Kidney (tissue), 14 donors: Measurements from ENCODE around the gene OCIAD2. TPM values are rescaled to one million over a fixed set of nuclear protein-coding genes. Genes with fewer than 3 reads are reported as not detected.
A peak's percentile ranks its signal among the peaks of the same experiment; 100 is the strongest.
"Not testable (repeated sequence)": the region's sequence is repeated elsewhere in the genome, so short reads cannot be mapped to it uniquely, and the experiment has no call there.

Experiments
- DNase-seq, 5 donors: peaks; one replicate each; pipeline ENCODE4 v3.0.0-alpha.2; 2013 to 2020
- FAIRE-seq: peaks from 2 replicates; lab custom pipeline; 2012; peaks lifted over from hg19 to GRCh38; lab: Jason Lieb, UNC
- H3K27ac ChIP-seq, 2 donors: one replicate each; pipeline ENCODE4 v1.7.0; 2013; ENCODE audit warnings: low read depth in 2 of 2, low read length in 2 of 2, inconsistent platforms in 1 of 2
- H3K27me3 ChIP-seq: one replicate; pipeline ENCODE4 v1.7.1; 2013; ENCODE audit warnings: low read length, inconsistent platforms; ENCODE audit not compliant: control insufficient read depth, insufficient read depth
- H3K36me3 ChIP-seq, 3 donors: one replicate each; pipeline versions ENCODE4 v1.7.0 to v1.7.1; 2013; ENCODE audit warnings: low read length in 3 of 3, control low read depth in 1 of 3, inconsistent platforms in 1 of 3; ENCODE audit not compliant: insufficient read depth in 3 of 3, control insufficient read depth in 2 of 3
- H3K4me1 ChIP-seq, 3 donors: one replicate each; pipeline versions ENCODE4 v1.7.0 to v1.7.1; 2013; ENCODE audit warnings: low read length in 3 of 3, inconsistent platforms in 1 of 3, low read depth in 1 of 3; ENCODE audit not compliant: control insufficient read depth in 2 of 3, insufficient read depth in 2 of 3
- H3K4me3 ChIP-seq, 3 donors: one replicate each; pipeline versions ENCODE4 v1.7.0 to v1.8.1; 2013; ENCODE audit warnings: low read length in 3 of 3, control low read depth in 1 of 3, inconsistent platforms in 1 of 3
- H3K9ac ChIP-seq, 3 donors: one replicate each; pipeline versions ENCODE4 v1.7.0 to v1.7.1; 2013; ENCODE audit warnings: low read length in 3 of 3, control low read depth in 1 of 3, inconsistent platforms in 1 of 3
- H3K9me3 ChIP-seq, 3 donors: one replicate each; pipeline versions ENCODE4 v1.7.0 to v1.7.1; 2013; ENCODE audit warnings: low read length in 3 of 3, control low read depth in 1 of 3, inconsistent platforms in 1 of 3; ENCODE audit not compliant: control insufficient read depth in 2 of 3, insufficient read depth in 1 of 3
- CTCF ChIP-seq: IDR thresholded peaks from 3 replicates; pipeline ENCODE4 v1.5.1; 2012; ENCODE audit warnings: mild to moderate bottlenecking, moderate library complexity, borderline replicate concordance; ENCODE audit not compliant: insufficient read depth; ENCODE audit errors: extremely low read depth
- intact Hi-C: fragments of 100-400 bp; cut with DNase I; formaldehyde crosslinking; loops from one replicate; pipeline ENCODE4 v1.11.1; 2022
- polyA plus RNA-seq: library from polyadenylated mRNA; stranded (reverse); fragments of 350-450 nt; fragmentation: Illumina TruSeq; extraction: RNeasy Lipid Tissue Mini Kit (QIAGEN cat#74804); gene quantifications from one replicate; pipeline ENCODE4 v1.2.3, GENCODE V29; 2014; ENCODE audit warnings: low read depth, low replicate concordance; ENCODE audit not compliant: insufficient read depth
- total RNA-seq: library from RNA; stranded (reverse); fragmentation: NEBNext Ultra II Directional; extraction: Animal tissue kit (Norgen Biotek cat#: 25700); gene quantifications from one replicate; pipeline ENCODE4 v1.2.1, GENCODE V29; 2021
- donor health status: control.
- donor health status: control.
- donor health status: control.
- donor health status: control.
- donor health status: control.
- donor health status: DM: yes; HTN: yes; CAD: no.
- donor health status: Normal renal cell carcinoma (clear cell type).

The OCIAD2 gene
- total and polyA plus RNA-seq, 2 donors from 2014 or later: 76.3 to 277 TPM

GRCh38 chr4:48879561-48880442, 26.8 kb downstream of the OCIAD2 start:
- Histone ChIP-seq H3K9ac (no peak overlapping the region), H3K27ac (no peak overlapping the region), H3K4me1 (no peaks in the 10 kb centered on the region), H3K36me3 (no peaks in the 10 kb centered on the region), H3K27me3 (no peaks in the 10 kb centered on the region), H3K9me3 (no peaks in the 10 kb centered on the region), H3K4me3 (no peak overlapping the region)
- intact Hi-C loops: no loop called here
- no peak for TF ChIP-seq CTCF
- FAIRE-seq: no peak
- no peak for DNase-seq

GRCh38 chr4:48877827-48878535, 28.6 kb downstream of the OCIAD2 start:
- FAIRE-seq: no peak
- Histone ChIP-seq H3K4me3 (no peak overlapping the region), H3K9me3 (no peaks in the 10 kb centered on the region), H3K27ac (no peak overlapping the region), H3K27me3 (no peaks in the 10 kb centered on the region), H3K9ac (no peak overlapping the region), H3K4me1 (no peaks in the 10 kb centered on the region), H3K36me3 (no peaks in the 10 kb centered on the region)
- peak in 1 of 5 donors; percentile 5 for DNase-seq
- intact Hi-C loops: no loop called here
- no peak for TF ChIP-seq CTCF

GRCh38 chr4:48864696-48865095, 41.9 kb downstream of the OCIAD2 start:
- DNase-seq, H3K9ac ChIP-seq, H3K9me3 ChIP-seq, intact Hi-C loops, H3K4me3 ChIP-seq, H3K36me3 ChIP-seq, H3K27ac ChIP-seq, FAIRE-seq, H3K4me1 ChIP-seq, H3K27me3 ChIP-seq: not testable (repeated sequence)

- Histone ChIP-seq H3K27ac (no peak overlapping the region), H3K36me3 (peaks cover 0 to 9% (median 4%) of the 10 kb centered on the region in 3 donors), H3K4me3 (no peak overlapping the region), H3K9ac (no peak overlapping the region), H3K9me3 (peaks cover 0 to 3% (median 0%) of the 10 kb centered on the region in 3 donors), H3K4me1 (no peaks in the 10 kb centered on the region), H3K27me3 (no peaks in the 10 kb centered on the region)
- no peak for DNase-seq
- intact Hi-C loops: no loop called here
- no peak for TF ChIP-seq CTCF
- FAIRE-seq: no peak
Measured at GRCh38 chr4:48863728-48864127, 42.8 kb downstream of the OCIAD2 start.
